BE2C (cell line): ENCODE measurements around the gene CROCC2.
A peak's percentile ranks its signal among the peaks of the same experiment; 100 is the strongest.

ENCODE experiments used
- DNase-seq: peaks from one replicate; pipeline ENCODE4 v3.0.0-alpha.2; 2020
- H3K27me3 ChIP-seq: fragments of 250-450 bp; sonication (Bioruptor Pico); 2 replicates; pipeline ENCODE4 v1.5.1; 2020; ENCODE audit warnings: mild to moderate bottlenecking
- H3K36me3 ChIP-seq: fragments of 250-450 bp; sonication (Bioruptor Pico); 2 replicates; pipeline ENCODE4 v1.5.1; 2020; ENCODE audit warnings: mild to moderate bottlenecking
- H3K4me1 ChIP-seq: fragments of 250-450 bp; sonication (Bioruptor Pico); 2 replicates; pipeline ENCODE4 v1.5.1; 2020
- H3K4me3 ChIP-seq: 2 replicates; pipeline ENCODE4 v1.5.1; 2011; ENCODE audit warnings: low read depth, low read length
- H3K9me3 ChIP-seq: fragments of 250-450 bp; sonication (Bioruptor Pico); 2 replicates; pipeline ENCODE4 v1.5.1; 2020
- TF ChIP-seq, protein P1 (sequence below): IDR thresholded peaks from 2 replicates; pipeline ENCODE4 v1.5.1; 2012; ENCODE audit warnings: mild to moderate bottlenecking, low read depth, low read length

Gene CROCC2

DNA sequence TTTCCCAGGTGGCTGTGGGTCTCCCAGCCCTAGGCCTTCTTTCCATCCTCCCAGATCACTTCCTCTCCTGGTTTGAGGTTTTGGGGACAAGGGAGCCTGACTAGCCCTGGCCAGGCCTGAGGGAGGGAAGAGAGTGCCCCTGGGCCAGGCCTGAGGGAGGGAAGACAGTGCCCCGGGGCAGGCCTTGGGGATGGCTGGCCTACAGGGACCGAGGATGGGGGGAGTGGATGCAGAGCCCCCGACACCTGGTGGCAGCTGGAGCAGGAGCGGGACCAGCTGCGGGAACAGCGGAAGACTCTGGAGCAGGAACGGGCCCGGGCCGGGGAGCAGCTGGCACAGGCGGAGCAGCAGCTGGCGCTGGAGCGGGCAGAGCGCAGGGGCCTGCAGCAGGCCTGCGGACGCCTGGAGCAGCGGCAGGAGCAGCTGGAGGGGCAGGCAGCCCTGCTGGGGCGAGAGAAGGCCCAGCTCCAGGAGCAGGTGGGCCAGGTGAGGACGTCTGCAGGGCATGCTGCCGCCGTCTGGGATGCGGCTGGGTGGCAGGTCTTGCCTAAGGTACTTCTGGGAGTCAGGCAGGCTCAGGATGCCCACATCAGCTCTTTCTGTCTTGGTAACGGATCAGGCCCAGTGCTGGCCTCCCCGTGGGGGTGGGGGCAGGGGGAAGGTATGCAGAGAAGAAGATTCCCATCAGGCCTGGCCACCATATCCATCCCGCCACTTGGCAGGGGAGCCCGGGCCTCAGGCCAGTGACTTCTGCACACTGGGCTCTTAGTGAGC lies 29.2 kb downstream of the CROCC2 start:
- H3K4me3 ChIP-seq, result no peak overlapping the region
- no peaks in the 10 kb centered on the region; the same call in 1 of the 2 replicates for H3K27me3 ChIP-seq
- DNase-seq, result peak; percentile 24
- no peaks in the 10 kb centered on the region for H3K4me1 ChIP-seq
- H3K36me3 ChIP-seq, result no peaks in the 10 kb centered on the region
- H3K9me3 ChIP-seq, result no peaks in the 10 kb centered on the region; the same call in 1 of the 2 replicates
- TF ChIP-seq, protein P1, sequence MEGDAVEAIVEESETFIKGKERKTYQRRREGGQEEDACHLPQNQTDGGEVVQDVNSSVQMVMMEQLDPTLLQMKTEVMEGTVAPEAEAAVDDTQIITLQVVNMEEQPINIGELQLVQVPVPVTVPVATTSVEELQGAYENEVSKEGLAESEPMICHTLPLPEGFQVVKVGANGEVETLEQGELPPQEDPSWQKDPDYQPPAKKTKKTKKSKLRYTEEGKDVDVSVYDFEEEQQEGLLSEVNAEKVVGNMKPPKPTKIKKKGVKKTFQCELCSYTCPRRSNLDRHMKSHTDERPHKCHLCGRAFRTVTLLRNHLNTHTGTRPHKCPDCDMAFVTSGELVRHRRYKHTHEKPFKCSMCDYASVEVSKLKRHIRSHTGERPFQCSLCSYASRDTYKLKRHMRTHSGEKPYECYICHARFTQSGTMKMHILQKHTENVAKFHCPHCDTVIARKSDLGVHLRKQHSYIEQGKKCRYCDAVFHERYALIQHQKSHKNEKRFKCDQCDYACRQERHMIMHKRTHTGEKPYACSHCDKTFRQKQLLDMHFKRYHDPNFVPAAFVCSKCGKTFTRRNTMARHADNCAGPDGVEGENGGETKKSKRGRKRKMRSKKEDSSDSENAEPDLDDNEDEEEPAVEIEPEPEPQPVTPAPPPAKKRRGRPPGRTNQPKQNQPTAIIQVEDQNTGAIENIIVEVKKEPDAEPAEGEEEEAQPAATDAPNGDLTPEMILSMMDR, result no peak

DNA sequence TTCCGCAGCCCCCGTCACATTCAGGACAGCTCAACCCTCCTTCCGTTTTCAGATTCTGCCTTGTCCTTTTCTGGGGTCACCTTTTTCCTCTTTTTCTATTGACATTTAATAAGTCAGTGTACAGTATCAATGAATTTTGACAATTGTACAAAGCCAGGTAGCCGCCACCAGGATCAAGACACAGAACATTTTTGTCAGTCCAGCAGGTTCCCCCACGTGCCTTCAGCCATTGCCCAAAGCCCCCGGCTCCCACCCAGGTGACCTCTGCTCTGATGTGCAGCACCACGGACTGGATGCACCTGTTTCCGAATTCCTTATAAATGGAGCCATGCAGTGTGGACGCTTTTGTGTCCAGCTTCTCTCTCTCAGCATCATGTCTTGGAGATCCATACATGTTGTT lies 30.0 kb downstream of the CROCC2 start:
- DNase-seq, result no peak
- Histone ChIP-seq H3K4me1 (no peaks in the 10 kb centered on the region), H3K36me3 (no peaks in the 10 kb centered on the region), H3K27me3 (no peaks in the 10 kb centered on the region; the same call in 1 of the 2 replicates), H3K4me3 (no peak overlapping the region), H3K9me3 (no peaks in the 10 kb centered on the region; the same call in 1 of the 2 replicates)
- TF ChIP-seq, protein P1, result no peak

DNA sequence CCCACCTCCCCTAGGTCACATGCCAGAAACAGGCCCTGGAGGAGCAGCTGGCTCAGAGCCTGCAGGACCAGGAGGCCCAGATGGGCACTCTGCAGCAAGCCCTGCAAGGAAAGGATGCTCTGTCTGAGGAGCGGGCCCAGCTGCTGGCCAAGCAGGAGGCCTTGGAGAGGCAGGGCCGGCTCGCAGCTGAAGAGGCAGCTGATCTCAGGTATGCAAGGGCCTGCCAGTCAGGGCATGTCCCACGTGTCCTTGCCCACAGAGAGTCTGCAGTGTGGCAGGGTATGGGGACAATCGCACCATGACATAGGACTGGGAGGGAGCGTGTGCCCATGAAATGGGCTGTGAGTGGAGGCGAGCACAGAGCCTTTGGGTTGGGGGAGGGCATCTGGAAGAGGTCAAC lies 39.9 kb downstream of the CROCC2 start:
- Histone ChIP-seq H3K9me3 (no peaks in the 10 kb centered on the region), H3K36me3 (no peaks in the 10 kb centered on the region), H3K27me3 (no peaks in the 10 kb centered on the region), H3K4me3 (no peak overlapping the region), H3K4me1 (no peaks in the 10 kb centered on the region)
- no peak for DNase-seq
- TF ChIP-seq, protein P1, result no peak

DNA sequence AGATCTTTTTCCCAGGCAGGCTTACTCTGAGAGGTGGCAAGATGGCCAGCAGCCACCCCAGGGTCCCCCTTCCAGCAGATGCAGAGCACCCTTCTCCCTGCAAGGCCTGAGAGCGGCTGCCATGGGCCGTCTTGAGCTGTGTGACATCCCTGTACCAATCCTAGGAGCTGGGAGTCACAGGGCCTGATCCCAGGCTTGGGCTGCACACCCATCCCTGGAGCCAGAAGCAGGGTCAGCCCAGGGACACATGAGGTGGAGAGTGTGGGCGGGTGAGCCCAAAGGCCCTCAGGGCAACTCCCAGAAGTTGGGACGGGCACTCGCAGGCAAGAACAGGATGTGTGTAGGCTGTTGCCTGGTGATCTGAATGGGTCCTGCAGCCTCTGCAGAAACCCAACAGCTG lies 40.5 kb downstream of the CROCC2 start:
- Histone ChIP-seq H3K4me3 (no peak overlapping the region), H3K4me1 (no peaks in the 10 kb centered on the region), H3K27me3 (no peaks in the 10 kb centered on the region), H3K9me3 (no peaks in the 10 kb centered on the region), H3K36me3 (no peaks in the 10 kb centered on the region)
- peak; percentile 50 for DNase-seq
- TF ChIP-seq, protein P1, result no peak

DNA sequence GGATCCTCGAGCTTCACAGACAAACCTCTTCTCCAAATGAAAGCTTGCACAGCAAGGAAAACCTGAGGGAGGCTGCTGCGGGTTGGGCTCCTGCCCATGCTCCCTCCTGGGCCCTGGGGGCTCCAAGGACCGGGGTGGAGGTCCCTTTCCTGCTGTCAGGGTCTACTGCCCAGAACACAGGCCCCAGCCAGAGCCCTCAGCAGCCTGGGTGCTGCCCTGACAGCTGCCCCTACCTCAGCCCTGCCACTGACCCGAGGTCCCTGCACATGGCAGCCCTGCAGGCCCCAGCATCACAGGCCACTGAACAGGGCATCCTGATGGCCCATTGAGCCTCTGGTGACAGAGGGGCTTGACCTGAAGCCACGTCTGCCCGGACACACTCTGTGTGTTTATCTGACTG lies 41.0 kb downstream of the CROCC2 start:
- no peaks in the 10 kb centered on the region for H3K27me3 ChIP-seq
- no peak for DNase-seq
- TF ChIP-seq, protein P1, result no peak
- H3K4me3 ChIP-seq, result no peak overlapping the region
- no peaks in the 10 kb centered on the region for H3K9me3 ChIP-seq
- H3K4me1 ChIP-seq, result no peaks in the 10 kb centered on the region
- no peaks in the 10 kb centered on the region for H3K36me3 ChIP-seq

DNA sequence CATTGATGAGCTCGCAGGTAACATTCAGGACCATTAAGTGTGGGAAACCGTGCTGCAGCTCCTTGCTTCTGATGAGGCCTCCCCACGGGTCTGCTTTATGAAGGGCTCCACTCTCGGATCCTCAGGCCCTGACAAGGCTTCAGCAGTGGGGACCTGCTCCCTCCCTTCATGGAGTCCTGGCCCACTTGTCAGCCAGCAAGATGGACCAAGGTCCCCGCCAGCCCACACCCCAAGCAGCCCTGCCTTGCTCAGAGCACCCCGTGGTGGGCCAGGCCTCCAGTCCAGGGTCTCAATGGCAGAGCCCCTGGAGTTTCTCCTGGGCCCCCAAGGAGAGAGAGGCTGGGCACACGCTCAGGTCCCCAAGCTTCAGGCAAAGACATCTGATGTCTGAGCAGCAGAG lies 41.5 kb downstream of the CROCC2 start:
- no peaks in the 10 kb centered on the region for H3K4me1 ChIP-seq
- H3K4me3 ChIP-seq, result no peak overlapping the region
- H3K36me3 ChIP-seq, result no peaks in the 10 kb centered on the region
- no peaks in the 10 kb centered on the region for H3K9me3 ChIP-seq
- no peaks in the 10 kb centered on the region for H3K27me3 ChIP-seq
- TF ChIP-seq, protein P1, result no peak
- no peak for DNase-seq
